ENCODE data around the gene OPCML. TPM values are rescaled to one million over a fixed set of nuclear protein-coding genes. Genes with fewer than 3 reads are reported as not detected.

OPCML gene
- total RNA-seq, 1 donor from 2014 or later: 2.7 TPM

DNA sequence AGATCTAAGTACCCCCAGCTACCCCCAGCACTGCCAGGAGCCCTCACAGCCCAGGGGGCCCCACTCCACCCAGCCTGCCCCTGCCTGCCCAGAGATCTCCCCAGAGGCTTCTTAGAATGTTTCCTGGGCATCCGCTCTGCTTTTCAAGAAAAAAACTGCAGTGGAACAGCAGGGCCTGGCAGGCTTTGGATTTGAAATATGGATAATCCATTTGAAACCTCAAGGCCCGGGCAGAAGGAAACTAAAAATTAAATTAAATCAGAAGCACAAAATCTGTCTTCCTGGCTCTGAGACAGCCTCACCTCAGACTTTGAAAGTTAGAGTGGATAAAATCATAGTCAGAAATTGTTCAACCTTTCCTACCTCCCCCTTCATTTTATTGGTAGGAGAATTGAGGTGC lies 273.6 kb downstream of the OPCML start:
- Mint-ChIP-seq H3K4me3 (ENCODE audit: unreplicated experiment) (no peak overlapping the region), H3K27me3 (ENCODE audit: low read depth) (peaks cover 6% of the 10 kb centered on the region), H3K36me3 (ENCODE audit: low read depth) (no peaks in the 10 kb centered on the region), H3K27ac (ENCODE audit: unreplicated experiment) (no peak overlapping the region), H3K9me3 (ENCODE audit: low read depth) (no peaks in the 10 kb centered on the region), H3K4me1 (ENCODE audit: low read depth) (no peaks in the 10 kb centered on the region)
- no peak for DNase-seq (ENCODE audit: low spot score)
- TF ChIP-seq, protein P1, sequence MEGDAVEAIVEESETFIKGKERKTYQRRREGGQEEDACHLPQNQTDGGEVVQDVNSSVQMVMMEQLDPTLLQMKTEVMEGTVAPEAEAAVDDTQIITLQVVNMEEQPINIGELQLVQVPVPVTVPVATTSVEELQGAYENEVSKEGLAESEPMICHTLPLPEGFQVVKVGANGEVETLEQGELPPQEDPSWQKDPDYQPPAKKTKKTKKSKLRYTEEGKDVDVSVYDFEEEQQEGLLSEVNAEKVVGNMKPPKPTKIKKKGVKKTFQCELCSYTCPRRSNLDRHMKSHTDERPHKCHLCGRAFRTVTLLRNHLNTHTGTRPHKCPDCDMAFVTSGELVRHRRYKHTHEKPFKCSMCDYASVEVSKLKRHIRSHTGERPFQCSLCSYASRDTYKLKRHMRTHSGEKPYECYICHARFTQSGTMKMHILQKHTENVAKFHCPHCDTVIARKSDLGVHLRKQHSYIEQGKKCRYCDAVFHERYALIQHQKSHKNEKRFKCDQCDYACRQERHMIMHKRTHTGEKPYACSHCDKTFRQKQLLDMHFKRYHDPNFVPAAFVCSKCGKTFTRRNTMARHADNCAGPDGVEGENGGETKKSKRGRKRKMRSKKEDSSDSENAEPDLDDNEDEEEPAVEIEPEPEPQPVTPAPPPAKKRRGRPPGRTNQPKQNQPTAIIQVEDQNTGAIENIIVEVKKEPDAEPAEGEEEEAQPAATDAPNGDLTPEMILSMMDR (IDR thresholded peaks at IDR 0.05): no peak

DNA sequence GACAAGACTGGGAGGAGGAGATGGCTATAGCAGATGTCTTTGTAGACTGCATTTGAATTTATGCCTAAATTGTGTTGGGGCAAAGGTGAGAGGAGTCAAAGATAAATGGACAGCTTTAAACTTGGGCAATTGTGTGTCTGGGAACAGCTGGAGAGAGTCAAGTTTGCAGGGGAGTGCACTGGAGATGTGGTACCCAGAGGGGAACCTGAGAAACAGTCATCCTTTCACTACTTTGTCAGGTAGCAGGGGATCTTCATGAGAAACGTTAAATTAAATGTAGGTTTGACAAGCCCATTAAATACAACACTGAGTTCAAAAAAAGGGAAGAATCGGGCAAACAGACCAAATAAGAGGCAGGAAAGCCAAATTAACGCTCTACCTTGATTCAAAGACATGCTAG lies 277.7 kb downstream of the OPCML start:
- H3K9me3 Mint-ChIP-seq (ENCODE audit: low read depth): no peaks in the 10 kb centered on the region
- H3K36me3 Mint-ChIP-seq (ENCODE audit: low read depth): no peaks in the 10 kb centered on the region
- H3K27me3 Mint-ChIP-seq (ENCODE audit: low read depth): peaks cover 6% of the 10 kb centered on the region
- H3K4me1 Mint-ChIP-seq (ENCODE audit: low read depth): no peaks in the 10 kb centered on the region
- TF ChIP-seq, protein P1 (IDR thresholded peaks at IDR 0.05): no peak
- no peak overlapping the region for H3K27ac Mint-ChIP-seq (ENCODE audit: unreplicated experiment)
- no peak overlapping the region for H3K4me3 Mint-ChIP-seq (ENCODE audit: unreplicated experiment)
- no peak for DNase-seq (ENCODE audit: low spot score)

DNA sequence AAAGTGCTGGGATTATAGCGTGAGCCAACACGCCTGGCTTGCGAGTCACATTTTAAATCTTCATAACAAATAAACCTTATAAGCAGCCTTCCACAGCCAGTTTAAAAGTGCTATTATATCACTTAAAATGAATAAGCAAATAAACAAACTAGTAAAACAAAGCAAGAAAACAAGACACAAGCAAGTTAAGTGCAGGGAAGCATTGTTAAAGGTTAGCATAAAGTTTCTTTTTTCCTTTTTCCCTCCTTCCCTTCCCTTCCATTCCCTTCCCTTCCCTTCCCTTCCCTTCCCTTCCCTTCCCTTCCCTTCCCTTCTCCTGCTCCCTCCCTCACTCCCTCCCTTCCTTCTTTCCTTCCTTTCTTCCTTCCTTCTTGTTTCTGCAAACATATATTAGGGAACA lies 278.7 kb downstream of the OPCML start:
- Mint-ChIP-seq H3K27ac (ENCODE audit: unreplicated experiment) (no peak overlapping the region), H3K4me1 (ENCODE audit: low read depth) (no peaks in the 10 kb centered on the region), H3K27me3 (ENCODE audit: low read depth) (peaks cover 9% of the 10 kb centered on the region), H3K9me3 (ENCODE audit: low read depth) (no peaks in the 10 kb centered on the region), H3K36me3 (ENCODE audit: low read depth) (no peaks in the 10 kb centered on the region), H3K4me3 (ENCODE audit: unreplicated experiment) (no peak overlapping the region)
- no peak for DNase-seq (ENCODE audit: low spot score)
- TF ChIP-seq, protein P1 (IDR thresholded peaks at IDR 0.05): no peak

DNA sequence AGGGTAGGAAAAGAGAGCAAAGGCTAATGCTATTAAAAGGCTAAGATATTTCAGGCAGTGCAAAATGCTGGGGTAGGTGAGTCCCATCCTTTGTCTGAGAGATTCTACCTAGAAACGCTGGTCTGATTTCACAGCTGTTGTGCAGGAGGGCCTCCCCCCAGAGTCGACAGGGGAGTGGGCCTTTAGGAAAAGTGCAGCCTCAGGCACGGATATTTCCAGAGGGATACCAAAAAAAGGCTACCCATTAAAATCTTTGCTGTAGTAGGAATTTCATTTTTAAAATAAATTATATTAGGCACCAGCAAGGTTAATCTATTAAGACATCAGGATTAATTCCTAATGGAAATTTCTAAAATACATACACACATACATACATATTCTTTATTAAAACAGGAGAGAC lies 280.5 kb downstream of the OPCML start:
- H3K27ac Mint-ChIP-seq (ENCODE audit: unreplicated experiment): no peak overlapping the region
- peaks cover 13% of the 10 kb centered on the region for H3K27me3 Mint-ChIP-seq (ENCODE audit: low read depth)
- no peaks in the 10 kb centered on the region for H3K4me1 Mint-ChIP-seq (ENCODE audit: low read depth)
- H3K9me3 Mint-ChIP-seq (ENCODE audit: low read depth): no peaks in the 10 kb centered on the region
- TF ChIP-seq, protein P1 (IDR thresholded peaks at IDR 0.05): no peak
- H3K36me3 Mint-ChIP-seq (ENCODE audit: low read depth): no peaks in the 10 kb centered on the region
- no peak overlapping the region for H3K4me3 Mint-ChIP-seq (ENCODE audit: unreplicated experiment)
- no peak for DNase-seq (ENCODE audit: low spot score)

DNA sequence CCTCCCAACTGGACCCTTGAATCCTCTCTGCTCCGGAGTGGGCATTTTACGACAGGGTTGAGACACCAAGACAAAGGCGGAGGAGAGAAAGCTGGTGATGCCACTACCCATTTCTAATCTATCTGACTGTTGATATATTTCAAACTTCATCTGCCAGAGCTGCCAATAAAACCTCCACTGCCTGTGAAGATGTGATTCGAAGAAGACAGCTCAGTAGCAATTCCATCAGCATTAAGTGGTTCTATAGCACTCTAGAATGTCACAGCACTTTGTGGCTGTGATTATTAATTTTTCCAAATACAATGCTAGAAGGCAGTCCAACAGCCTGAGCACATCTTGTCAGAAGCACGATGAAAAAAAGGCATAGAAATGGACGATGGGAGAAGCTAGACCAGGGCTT lies 282.8 kb downstream of the OPCML start:
- DNase-seq (ENCODE audit: low spot score): no peak
- Mint-ChIP-seq H3K36me3 (ENCODE audit: low read depth) (no peaks in the 10 kb centered on the region), H3K9me3 (ENCODE audit: low read depth) (no peaks in the 10 kb centered on the region), H3K4me3 (ENCODE audit: unreplicated experiment) (no peak overlapping the region), H3K27ac (ENCODE audit: unreplicated experiment) (no peak overlapping the region), H3K4me1 (ENCODE audit: low read depth) (no peaks in the 10 kb centered on the region), H3K27me3 (ENCODE audit: low read depth) (peaks cover 12% of the 10 kb centered on the region)
- TF ChIP-seq, protein P1 (IDR thresholded peaks at IDR 0.05): no peak
